ENCODE data around the gene ADISSP. TPM values are rescaled to one million over a fixed set of nuclear protein-coding genes. Genes with fewer than 3 reads are reported as not detected.

ADISSP gene
- total and polyA plus RNA-seq, 2 donors = 21.4 to 23.6 TPM

- no peak for DNase-seq (ENCODE audit: low read depth in 6 of 9, low spot score in 9 of 9)
- Histone ChIP-seq H3K27ac (ENCODE audit: low read depth in 1 of 2, low read length in 1 of 2) (no peak overlapping the region), H3K27me3 (ENCODE audit: control insufficient read depth in 2 of 2, insufficient read depth in 1 of 2, low read length in 1 of 2) (peaks cover 0 to 8% of the 10 kb centered on the region in 2 donors), H3K4me1 (ENCODE audit: control insufficient read depth in 2 of 2, insufficient read depth in 2 of 2, low read length in 2 of 2) (peaks cover 0 to 4% of the 10 kb centered on the region in 2 donors), H3K4me3 (ENCODE audit: low read length in 2 of 2) (no peak overlapping the region), H3K36me3 (ENCODE audit: control insufficient read depth in 2 of 2, insufficient read depth in 2 of 2, low read length in 1 of 2) (no peaks in the 10 kb centered on the region), H3K9me3 (ENCODE audit: control insufficient read depth in 2 of 2, insufficient read depth in 1 of 2, low read length in 1 of 2) (no peaks in the 10 kb centered on the region)
- 70% methylated on average over 6 of the region's 6 CpGs for WGBS
These were observed 57.5 kb downstream of the ADISSP start for GRCh38 chr20:3710011-3710466.

DNA sequence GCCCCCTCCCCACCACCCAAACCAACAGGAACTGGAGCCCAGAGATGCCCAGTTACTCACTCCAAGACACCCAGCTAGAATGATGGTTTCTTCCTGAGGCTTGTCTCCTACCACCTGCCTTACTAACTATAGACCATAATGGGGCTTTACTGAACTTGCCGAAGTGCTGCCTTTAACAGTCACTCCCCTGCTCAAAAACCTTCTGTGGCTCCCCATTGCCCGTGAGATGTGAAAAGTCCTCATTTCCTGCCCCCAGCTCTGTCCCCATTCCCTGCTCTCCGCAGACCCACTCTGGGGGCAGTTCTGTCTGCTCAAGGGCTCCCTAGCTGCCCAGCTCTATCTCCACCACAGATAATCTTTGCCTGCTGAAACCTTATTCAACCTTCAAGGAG lies 60.0 kb downstream of the ADISSP start:
- no peak for DNase-seq (ENCODE audit: low read depth in 6 of 9, low spot score in 9 of 9)
- no peak overlapping the region for H3K4me3 ChIP-seq (ENCODE audit: low read length in 2 of 2)
- peaks cover 0 to 5% of the 10 kb centered on the region in 2 donors for H3K27me3 ChIP-seq (ENCODE audit: control insufficient read depth in 2 of 2, insufficient read depth in 1 of 2, low read length in 1 of 2)
- no peaks in the 10 kb centered on the region for H3K36me3 ChIP-seq (ENCODE audit: control insufficient read depth in 2 of 2, insufficient read depth in 2 of 2, low read length in 1 of 2)
- peaks cover 0 to 4% of the 10 kb centered on the region in 2 donors for H3K4me1 ChIP-seq (ENCODE audit: control insufficient read depth in 2 of 2, insufficient read depth in 2 of 2, low read length in 2 of 2)
- H3K27ac ChIP-seq (ENCODE audit: low read depth in 1 of 2, low read length in 1 of 2) = no peak overlapping the region
- no peaks in the 10 kb centered on the region for H3K9me3 ChIP-seq (ENCODE audit: control insufficient read depth in 2 of 2, insufficient read depth in 1 of 2, low read length in 1 of 2)
- WGBS = 94% methylated on average over 3 of the region's 3 CpGs

DNA sequence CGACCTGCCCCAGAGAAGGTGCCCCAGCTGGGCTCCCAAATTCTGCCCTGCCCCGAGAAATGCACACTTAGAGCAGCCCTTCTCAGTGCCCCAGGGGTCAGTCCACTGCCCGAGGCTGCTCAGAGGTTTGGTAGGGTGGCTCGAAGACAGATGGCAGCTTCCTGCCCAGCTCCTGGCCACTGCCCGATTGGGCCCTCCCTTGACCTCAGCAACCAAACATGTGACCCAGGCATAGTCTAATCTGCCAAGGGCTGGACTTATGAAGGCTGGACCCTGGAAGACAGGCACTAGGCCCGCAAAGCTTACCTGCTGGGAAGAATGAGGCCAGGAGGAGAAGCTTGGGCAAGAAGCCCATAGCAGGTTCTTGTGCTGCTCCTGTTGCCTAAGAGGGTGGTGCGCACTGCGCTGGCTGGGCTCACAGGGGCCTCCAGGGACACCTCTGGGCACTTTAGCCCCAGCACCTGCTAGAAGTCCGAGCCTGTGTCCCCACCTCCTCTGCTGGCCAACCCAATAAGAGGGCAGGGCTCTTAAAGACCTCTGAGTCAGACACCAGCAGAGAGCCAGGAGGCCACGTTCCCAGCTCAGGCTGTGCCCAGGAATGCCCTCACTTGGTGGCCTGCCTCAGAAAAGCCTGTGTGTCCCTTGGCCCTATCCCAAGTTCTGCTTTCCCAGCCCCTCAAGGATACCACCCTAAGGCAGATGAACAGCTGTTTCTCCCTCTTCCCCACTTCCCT lies 60.6 kb downstream of the ADISSP start:
- no peak for DNase-seq (ENCODE audit: low read depth in 6 of 9, low spot score in 9 of 9)
- H3K36me3 ChIP-seq (ENCODE audit: control insufficient read depth in 2 of 2, insufficient read depth in 2 of 2, low read length in 1 of 2) = no peaks in the 10 kb centered on the region
- no peaks in the 10 kb centered on the region for H3K9me3 ChIP-seq (ENCODE audit: control insufficient read depth in 2 of 2, insufficient read depth in 1 of 2, low read length in 1 of 2)
- no peak overlapping the region for H3K27ac ChIP-seq (ENCODE audit: low read depth in 1 of 2, low read length in 1 of 2)
- 94% methylated on average over 10 of the region's 10 CpGs for WGBS
- H3K4me3 ChIP-seq (ENCODE audit: low read length in 2 of 2) = no peak overlapping the region
- peaks cover 0 to 2% of the 10 kb centered on the region in 2 donors for H3K27me3 ChIP-seq (ENCODE audit: control insufficient read depth in 2 of 2, insufficient read depth in 1 of 2, low read length in 1 of 2)
- H3K4me1 ChIP-seq (ENCODE audit: control insufficient read depth in 2 of 2, insufficient read depth in 2 of 2, low read length in 2 of 2) = peaks cover 0 to 4% of the 10 kb centered on the region in 2 donors

DNA sequence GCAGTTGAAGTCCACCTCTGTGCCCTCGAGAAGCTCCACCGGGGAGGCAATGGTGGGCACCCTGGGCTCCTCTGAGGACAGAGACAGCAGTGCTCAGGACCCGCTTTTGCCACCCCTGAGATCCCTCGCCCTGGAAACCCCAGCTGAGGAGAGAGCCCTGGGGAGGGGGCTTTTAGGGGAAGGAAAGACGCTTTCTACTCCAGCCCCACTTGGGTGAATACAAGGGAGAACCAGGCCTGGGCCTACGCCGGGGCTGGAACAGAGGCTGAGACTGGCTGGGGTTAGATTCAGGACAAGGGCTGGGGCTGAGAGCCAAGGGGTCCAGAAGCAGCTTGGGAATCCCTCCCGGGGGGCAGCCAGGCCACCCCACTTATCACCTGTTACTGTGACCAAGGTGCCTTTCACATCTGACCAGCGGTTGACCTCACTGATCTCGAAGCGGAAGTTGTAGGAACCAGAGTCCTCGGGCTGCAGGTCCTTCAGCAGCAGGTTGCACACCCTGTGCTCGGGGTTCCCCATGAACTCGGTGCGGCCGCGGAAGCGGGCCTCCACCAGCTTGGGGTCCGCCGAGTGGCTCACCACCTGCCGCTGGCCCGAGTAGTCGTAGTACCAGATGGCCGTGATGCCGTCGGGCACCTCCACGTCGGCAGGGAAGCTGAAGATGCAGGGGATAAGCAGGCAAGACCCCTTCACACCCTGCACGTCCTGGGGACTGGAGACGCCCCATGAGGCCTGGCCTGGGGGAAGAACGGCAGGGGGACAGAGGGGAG lies 61.4 kb downstream of the ADISSP start:
- Histone ChIP-seq H3K36me3 (ENCODE audit: control insufficient read depth in 2 of 2, insufficient read depth in 2 of 2, low read length in 1 of 2) (no peaks in the 10 kb centered on the region), H3K4me3 (ENCODE audit: low read length in 2 of 2) (no peak overlapping the region), H3K27me3 (ENCODE audit: control insufficient read depth in 2 of 2, insufficient read depth in 1 of 2, low read length in 1 of 2) (peaks cover 0 to 2% of the 10 kb centered on the region in 2 donors), H3K9me3 (ENCODE audit: control insufficient read depth in 2 of 2, insufficient read depth in 1 of 2, low read length in 1 of 2) (no peaks in the 10 kb centered on the region), H3K27ac (ENCODE audit: low read depth in 1 of 2, low read length in 1 of 2) (no peak overlapping the region), H3K4me1 (ENCODE audit: control insufficient read depth in 2 of 2, insufficient read depth in 2 of 2, low read length in 2 of 2) (peaks cover 0 to 4% of the 10 kb centered on the region in 2 donors)
- WGBS = 97% methylated on average over 31 of the region's 31 CpGs
- no peak for DNase-seq (ENCODE audit: low read depth in 6 of 9, low spot score in 9 of 9)

GRCh38 chr20:3705491-3705969 lies 62.0 kb downstream of the ADISSP start:
- H3K27ac ChIP-seq (ENCODE audit: low read depth in 1 of 2, low read length in 1 of 2) = no peak overlapping the region
- no peak for DNase-seq (ENCODE audit: low read depth in 6 of 9, low spot score in 9 of 9)
- no peak overlapping the region for H3K4me3 ChIP-seq (ENCODE audit: low read length in 2 of 2)
- peaks cover 0 to under 1% of the 10 kb centered on the region in 2 donors for H3K4me1 ChIP-seq (ENCODE audit: control insufficient read depth in 2 of 2, insufficient read depth in 2 of 2, low read length in 2 of 2)
- H3K9me3 ChIP-seq (ENCODE audit: control insufficient read depth in 2 of 2, insufficient read depth in 1 of 2, low read length in 1 of 2) = no peaks in the 10 kb centered on the region
- peaks cover 0 to 2% of the 10 kb centered on the region in 2 donors for H3K27me3 ChIP-seq (ENCODE audit: control insufficient read depth in 2 of 2, insufficient read depth in 1 of 2, low read length in 1 of 2)
- H3K36me3 ChIP-seq (ENCODE audit: control insufficient read depth in 2 of 2, insufficient read depth in 2 of 2, low read length in 1 of 2) = no peaks in the 10 kb centered on the region
- WGBS = 87% methylated on average over 14 of the region's 14 CpGs

- no peaks in the 10 kb centered on the region for H3K9me3 ChIP-seq (ENCODE audit: control insufficient read depth in 2 of 2, insufficient read depth in 1 of 2, low read length in 1 of 2)
- H3K27me3 ChIP-seq (ENCODE audit: control insufficient read depth in 2 of 2, insufficient read depth in 1 of 2, low read length in 1 of 2) = no peaks in the 10 kb centered on the region
- no peak for DNase-seq (ENCODE audit: low read depth in 6 of 9, low spot score in 9 of 9)
- no peak overlapping the region for H3K27ac ChIP-seq (ENCODE audit: low read depth in 1 of 2, low read length in 1 of 2)
- no peaks in the 10 kb centered on the region for H3K4me1 ChIP-seq (ENCODE audit: control insufficient read depth in 2 of 2, insufficient read depth in 2 of 2, low read length in 2 of 2)
- no peaks in the 10 kb centered on the region for H3K36me3 ChIP-seq (ENCODE audit: control insufficient read depth in 2 of 2, insufficient read depth in 2 of 2, low read length in 1 of 2)
- 92% methylated on average over 5 of the region's 5 CpGs for WGBS
- H3K4me3 ChIP-seq (ENCODE audit: low read length in 2 of 2) = no peak overlapping the region
These were observed 63.5 kb downstream of the ADISSP start for GRCh38 chr20:3704087-3704486.

Other genes starting within 250 kb of the ADISSP start
- 0.19 TPM for gene GFRA4, start 104.4 kb downstream of the ADISSP start, total RNA-seq
- 0.21 TPM for gene GFRA4, start 104.4 kb downstream of the ADISSP start, polyA plus RNA-seq
- gene ADAM33, start 85.7 kb downstream of the ADISSP start, total RNA-seq = 0.90 TPM
- gene ADAM33, start 85.7 kb downstream of the ADISSP start, polyA plus RNA-seq = 3.6 TPM
- 0.90 TPM for gene SIGLEC1, start 55.2 kb downstream of the ADISSP start, total RNA-seq
- 21.9 TPM for gene SIGLEC1, start 55.2 kb downstream of the ADISSP start, polyA plus RNA-seq
- 1.5 TPM for gene HSPA12B, start 35.1 kb downstream of the ADISSP start, total RNA-seq
- gene HSPA12B, start 35.1 kb downstream of the ADISSP start, polyA plus RNA-seq = 2.3 TPM
- 0.05 TPM for gene SPEF1, start 13.7 kb upstream of the ADISSP start, total RNA-seq
- gene SPEF1, start 13.7 kb upstream of the ADISSP start, polyA plus RNA-seq = 0.16 TPM
- gene CENPB, start 19.0 kb upstream of the ADISSP start, total RNA-seq = 36.8 TPM
- gene CENPB, start 19.0 kb upstream of the ADISSP start, polyA plus RNA-seq = 36.2 TPM
- 21.1 TPM for gene CDC25B, start 28.6 kb upstream of the ADISSP start, total RNA-seq
- 56.4 TPM for gene CDC25B, start 28.6 kb upstream of the ADISSP start, polyA plus RNA-seq
- 6.9 TPM for gene AP5S1, start 52.8 kb upstream of the ADISSP start, total RNA-seq
- 8.4 TPM for gene AP5S1, start 52.8 kb upstream of the ADISSP start, polyA plus RNA-seq
- 8.1 TPM for gene MAVS, start 79.1 kb upstream of the ADISSP start, total RNA-seq
- gene MAVS, start 79.1 kb upstream of the ADISSP start, polyA plus RNA-seq = 18.8 TPM
- 36.9 TPM for gene PANK2, start 121.6 kb upstream of the ADISSP start, total RNA-seq
- 40.6 TPM for gene PANK2, start 121.6 kb upstream of the ADISSP start, polyA plus RNA-seq
- 3.7 TPM for gene RNF24, start 247.8 kb upstream of the ADISSP start, total RNA-seq
- gene RNF24, start 247.8 kb upstream of the ADISSP start, polyA plus RNA-seq = 3.5 TPM